GM12873 (cell line): ENCODE results near the gene CEP72.

Experiments used
- CTCF ChIP-seq: IDR thresholded peaks from 2 replicates; pipeline ENCODE4 v1.5.1; 2012; ENCODE audit warnings: low read depth, mild to moderate bottlenecking, moderate library complexity, low read length, control low read depth; ENCODE audit not compliant: insufficient read depth; ENCODE audit errors: missing control alignments

The CEP72 gene

GRCh38 chr5:602466-603035 lies 9.6 kb upstream of the CEP72 start:
- TF ChIP-seq CTCF, result no peak

GRCh38 chr5:603081-603998 lies 8.8 kb upstream of the CEP72 start:
- no peak for TF ChIP-seq CTCF

- TF ChIP-seq CTCF, result no peak
Measured at GRCh38 chr5:604391-604831, 7.7 kb upstream of the CEP72 start.

- no peak for TF ChIP-seq CTCF
Measured at GRCh38 chr5:606061-606460, 6.1 kb upstream of the CEP72 start.

- TF ChIP-seq CTCF, result no peak
Measured at GRCh38 chr5:606526-607399, 5.4 kb upstream of the CEP72 start.

- TF ChIP-seq CTCF, result no peak
Measured at GRCh38 chr5:607541-608428, 4.4 kb upstream of the CEP72 start.
